PC-3 (cell line): Measurements from ENCODE around the gene RPS15A. TPM values are rescaled to one million over a fixed set of nuclear protein-coding genes. Genes with fewer than 3 reads are reported as not detected.

Source experiments
- ATAC-seq: fragments of 200-7000 bp; cut with Tn5 transposase; 2 replicates; pipeline ENCODE4 v1.9.1; 2020; ENCODE audit warnings: mild to moderate bottlenecking, moderate library complexity
- Bru-seq: library from RNA; stranded (reverse); fragments of 400-500 nt; gene quantifications from one replicate; lab custom pipeline; 2021; lab: Mats Ljungman, UMichigan
- BruChase-seq, 2 experiments: library from RNA; stranded (reverse); fragments of 400-500 nt; gene quantifications; one replicate each; lab custom pipeline; 2021; lab: Mats Ljungman, UMichigan
- BruUV-seq: library from RNA; stranded (reverse); fragments of 400-500 nt; replicated peaks from 2 replicates; lab custom pipeline; 2021; lab: Mats Ljungman, UMichigan
- CTCF ChIA-PET: fragments of 300-600 bp; sonication (Branson Sonifier 250); formaldehyde crosslinking; loops from one replicate; lab custom pipeline; 2022; ENCODE audit warnings: antibody characterized with exemption; lab: Charles Lee
- POLR2A ChIA-PET: fragments of 300-600 bp; sonication (Branson Sonifier 250); formaldehyde crosslinking; loops from one replicate; lab custom pipeline; 2022; ENCODE audit warnings: antibody characterized with exemption; ENCODE audit not compliant: unreplicated experiment; lab: Charles Lee
- DNase-seq: peaks from one replicate; pipeline ENCODE4 v3.0.0-alpha.2; 2015
- H2AFZ ChIP-seq: fragments of 300-600 bp; sonication (generic); 2 replicates; pipeline ENCODE4 v1.6.0; 2016; ENCODE audit warnings: antibody characterized with exemption, low read length
- H3F3A ChIP-seq: fragments of 300-600 bp; sonication (generic); one replicate; pipeline ENCODE4 v1.6.0; 2017; ENCODE audit warnings: antibody characterized with exemption, low read length, control low read depth, mild to moderate bottlenecking; ENCODE audit not compliant: unreplicated experiment
- H3K27ac ChIP-seq: fragments of 300-600 bp; sonication (generic); 2 replicates; pipeline ENCODE4 v1.5.1; 2016; ENCODE audit warnings: mild to moderate bottlenecking, low read length
- H3K27me3 ChIP-seq: fragments of 300-600 bp; sonication (generic); 2 replicates; pipeline ENCODE4 v1.6.1; 2016; ENCODE audit warnings: low read length, mixed read lengths
- H3K36me3 ChIP-seq: fragments of 300-600 bp; sonication (generic); 2 replicates; pipeline ENCODE4 v1.6.1; 2016; ENCODE audit warnings: low read depth, mixed run types, low read length, mixed read lengths
- H3K4me1 ChIP-seq: fragments of 300-600 bp; sonication (generic); 2 replicates; pipeline ENCODE4 v1.5.1; 2016; ENCODE audit warnings: low read length; ENCODE audit not compliant: insufficient read depth
- H3K4me2 ChIP-seq: fragments of 300-600 bp; sonication (generic); 2 replicates; pipeline ENCODE4 v1.6.0; 2016; ENCODE audit warnings: low read length
- H3K4me3 ChIP-seq: fragments of 300-600 bp; sonication (generic); 2 replicates; pipeline ENCODE4 v1.5.1; 2016; ENCODE audit warnings: mild to moderate bottlenecking, low read length, mixed read lengths
- H3K79me2 ChIP-seq: fragments of 300-600 bp; sonication (generic); 2 replicates; pipeline ENCODE4 v1.6.1; 2017; ENCODE audit warnings: low read length, mixed read lengths
- H3K9ac ChIP-seq: fragments of 300-600 bp; sonication (generic); 2 replicates; pipeline ENCODE4 v1.6.0; 2016; ENCODE audit warnings: mild to moderate bottlenecking, low read length
- H3K9me2 ChIP-seq: fragments of 300-600 bp; sonication (generic); replicated peaks from 2 replicates; pipeline ENCODE4 v1.6.1; 2016; ENCODE audit warnings: mixed run types, low read length, mixed read lengths
- H3K9me3 ChIP-seq: fragments of 300-600 bp; sonication (generic); 2 replicates; pipeline ENCODE4 v1.6.1; 2016; ENCODE audit warnings: low read length, mixed read lengths
- H4K20me1 ChIP-seq: fragments of 300-600 bp; sonication (generic); 2 replicates; pipeline ENCODE4 v1.6.1; 2016; ENCODE audit warnings: low read length, mixed read lengths
- CTCF ChIP-seq: fragments of 300-600 bp; sonication (generic); conservative IDR thresholded peaks from 2 replicates; pipeline ENCODE4 v1.5.1; 2017; ENCODE audit warnings: antibody characterized with exemption, low read depth, mild to moderate bottlenecking, low read length
- EZH2 ChIP-seq: fragments of 300-600 bp; sonication (generic); IDR thresholded peaks from one replicate; pipeline ENCODE4 v1.6.1; 2017; ENCODE audit warnings: antibody characterized with exemption, mild to moderate bottlenecking, low read length; ENCODE audit not compliant: unreplicated experiment
- EZH2phosphoT487 ChIP-seq: fragments of 300-600 bp; sonication (generic); IDR thresholded peaks from 2 replicates; pipeline ENCODE4 v1.6.1; 2018; ENCODE audit warnings: mild to moderate bottlenecking, antibody characterized with exemption, low read length, borderline replicate concordance
- intact Hi-C: fragments of 100-400 bp; cut with micrococcal nuclease; formaldehyde crosslinking; loops from 2 replicates; pipeline ENCODE4 v1.9.0; 2023
- long read RNA-seq: library from polyadenylated mRNA; unstranded; transcript quantifications from one replicate; pipeline ENCODE4 v2.0.0, GENCODE V29; 2021; ENCODE audit not compliant: unreplicated experiment
- total RNA-seq: library from RNA; depleted of rRNA; stranded (reverse); fragments of >200 nt; gene quantifications from 2 replicates; pipeline ENCODE4 v1.2.3, GENCODE V29; 2014; rRNA removed

The RPS15A gene
- total RNA-seq (704 and 1,198 TPM in 2 replicates), Bru-seq, nascent RNA (percentile 98 among the genes with signal in this experiment), BruChase-seq, experiment 1, labeled RNA remaining after a 6-hour chase (percentile 97 among the genes with signal in this experiment), BruChase-seq, experiment 2, labeled RNA remaining after a 2-hour chase (percentile 95 among the genes with signal in this experiment)
- long read RNA-seq, transcript RPS15A-203 (5 exons, 525 nt): major isoform, 357 of 805 reads
- long read RNA-seq, transcript RPS15A-201 (5 exons, 2,203 nt): minor isoform, 51 of 805 reads
- long read RNA-seq, partial matches to known transcripts: 386 of 805 reads
- long read RNA-seq, other reads (novel, unspliced or antisense): 4 of 805 reads

- H2AFZ ChIP-seq: peak within 1 kb of the TSS; percentile 78
- H3K79me2 ChIP-seq: peaks cover 51% of the 10 kb centered on the region
- CTCF ChIA-PET: interaction anchor here (1.3 kb wide), 1 partner anchor 11 kb away, joined by 7 read pairs; the partner anchor contains the start of gene ARL6IP1
- ATAC-seq (peak; percentile 93), DNase-seq (peak; percentile 94)
- H3K36me3 ChIP-seq: peaks cover 76% of the 10 kb centered on the region
- TF ChIP-seq CTCF (no peak), EZH2 (no peak), EZH2phosphoT487 (no peak)
- peaks cover 15% of the 10 kb centered on the region for H3K4me1 ChIP-seq
- H3K9ac ChIP-seq: peak within 1 kb of the TSS; percentile 100
- peak within 1 kb of the TSS; percentile 99 for H3K4me3 ChIP-seq
- peak within 1 kb of the TSS; percentile 93 for H3K4me2 ChIP-seq
- no peaks in the 10 kb centered on the region for H3K9me2 ChIP-seq
- no peaks in the 10 kb centered on the region for H3K27me3 ChIP-seq
- peaks cover 47% of the 10 kb centered on the region for H4K20me1 ChIP-seq
- intact Hi-C loops: loop anchor here (10.0 kb wide), 1 partner anchor 55 kb away; no protein-coding TSS in a partner anchor
- no peaks in the 10 kb centered on the region for H3K9me3 ChIP-seq
- POLR2A ChIA-PET: interaction anchor here (1.5 kb wide), 1 partner anchor 11 kb away, joined by 11 read pairs; the partner anchor contains the start of gene ARL6IP1
- H3F3A ChIP-seq: peaks cover 8% of the 10 kb centered on the region
- H3K27ac ChIP-seq: peak within 1 kb of the TSS; percentile 42
- BruUV-seq: no TSS peak
These were observed at the start of gene RPS15A for GRCh38 chr16:18789850-18790706. TSS of gene RPS15A (minus strand) at chr16:18790334. CDS start at chr16:18789113, 1,221 bp downstream.

DNA sequence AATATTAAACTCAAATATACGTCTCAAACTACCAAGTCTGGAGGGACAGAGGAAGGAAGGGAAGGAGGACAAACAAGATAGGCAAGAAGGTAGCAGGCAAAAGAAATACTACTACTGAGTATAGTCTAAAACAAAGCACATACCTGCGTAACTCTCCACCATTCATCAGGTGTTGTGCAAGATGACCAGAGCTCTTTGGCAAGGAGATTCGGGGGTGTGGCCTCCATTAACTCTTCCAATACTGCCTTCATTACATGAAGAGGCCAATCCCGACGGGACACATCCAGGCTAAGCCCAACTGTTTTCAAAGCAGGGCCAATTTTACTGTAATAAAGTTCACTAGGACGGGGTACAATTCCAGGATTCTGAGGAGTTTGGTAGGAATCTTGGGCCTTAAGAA, 49.4 kb upstream of the RPS15A start:
- no peak overlapping the region for H2AFZ ChIP-seq
- no peaks in the 10 kb centered on the region for H3K4me1 ChIP-seq
- no peaks in the 10 kb centered on the region for H3K79me2 ChIP-seq
- peaks cover 61% of the 10 kb centered on the region for H3K36me3 ChIP-seq
- no peak overlapping the region for H3K9ac ChIP-seq
- TF ChIP-seq EZH2 (no peak), EZH2phosphoT487 (no peak), CTCF (no peak)
- no peak for DNase-seq
- H3K9me3 ChIP-seq: no peaks in the 10 kb centered on the region
- H3K9me2 ChIP-seq: no peaks in the 10 kb centered on the region
- H3K4me2 ChIP-seq: no peak overlapping the region
- CTCF ChIA-PET: no interaction called here
- BruUV-seq: no TSS peak
- no peaks in the 10 kb centered on the region for H3F3A ChIP-seq
- no peaks in the 10 kb centered on the region for H3K27me3 ChIP-seq
- no peak overlapping the region for H3K27ac ChIP-seq
- POLR2A ChIA-PET: no interaction called here
- ATAC-seq: no peak
- no peaks in the 10 kb centered on the region for H4K20me1 ChIP-seq
- no peak overlapping the region for H3K4me3 ChIP-seq
- intact Hi-C loops: no loop called here
